Ovary (tissue), 9 donors: ENCODE data around the gene KDF1. TPM values are rescaled to one million over a fixed set of nuclear protein-coding genes. Genes with fewer than 3 reads are reported as not detected.

Source experiments
- DNase-seq, 5 donors: peaks; one replicate each; pipeline ENCODE4 v3.0.0-alpha.2; 2019 to 2020
- H3K27ac ChIP-seq, 2 donors: fragments of 200-600 bp; one replicate each; pipeline versions ENCODE4 v1.5.1 to v1.8.0; 2019 to 2022
- H3K27me3 ChIP-seq: fragments of 200-600 bp; one replicate; pipeline ENCODE4 v1.8.0; 2022
- H3K36me3 ChIP-seq: fragments of 200-600 bp; sonication (generic); one replicate; pipeline ENCODE4 v1.5.1; 2019
- H3K4me1 ChIP-seq: one replicate; pipeline ENCODE4 v1.8.1; 2013; ENCODE audit warnings: mild to moderate bottlenecking, moderate library complexity; ENCODE audit not compliant: insufficient read depth
- H3K4me3 ChIP-seq: fragments of 200-600 bp; sonication (generic); one replicate; pipeline ENCODE4 v1.5.1; 2017
- H3K9me3 ChIP-seq, 2 donors: fragments of 200-600 bp in 1 of 2; sonication (generic) in 1 of 2; one replicate each; pipeline versions ENCODE4 v1.5.1 to v1.8.1; 2013 to 2019; ENCODE audit warnings: mild to moderate bottlenecking in 1 of 2, moderate library complexity in 1 of 2
- CTCF ChIP-seq, 3 donors: fragments of 450-650 bp in 2 of 3; fragments of 200-600 bp in 1 of 3; IDR thresholded peaks; one replicate each; pipeline versions ENCODE4 v1.5.1 to v1.8.0; 2016 to 2022; ENCODE audit warnings: antibody characterized with exemption in 3 of 3, mild to moderate bottlenecking in 1 of 3
- EP300 ChIP-seq: sonication (generic); formaldehyde crosslinking; IDR thresholded peaks from one replicate; pipeline ENCODE4 v1.6.1; 2017; ENCODE audit warnings: antibody characterized with exemption
- POLR2A ChIP-seq: fragments of 450-650 bp; IDR thresholded peaks from one replicate; pipeline ENCODE4 v1.6.1; 2017; ENCODE audit warnings: antibody characterized with exemption, mild to moderate bottlenecking, moderate library complexity
- WGBS, 3 donors: extraction: QIAGEN DNeasy Blood & Tissue Kit in 1 of 3; methylation state at CpG; one replicate each; pipeline versions ENCODE4 v1.1.5 to v1.1.7; 2013 to 2017; 5-methylcytosine and 5-hydroxymethylcytosine counted together
- intact Hi-C, 4 donors: fragments of 100-400 bp; cut with DNase I; formaldehyde crosslinking; loops; one replicate each; pipeline versions ENCODE4 v1.11.0 to v1.15.1; 2022 to 2023
- polyA plus RNA-seq, 2 donors: library from polyadenylated mRNA; stranded (reverse); fragments of 200-250 nt in 1 of 2; fragments of 350-450 nt in 1 of 2; fragmentation: Illumina TruSeq in 1 of 2; extraction: RNeasy Lipid Tissue Mini Kit (QIAGEN cat#74804) in 1 of 2; gene quantifications; one replicate each; pipeline ENCODE4 v1.2.3, GENCODE V29; 2013 to 2014
- total RNA-seq, 7 donors: library from RNA; depleted of rRNA in 2 of 7; stranded (reverse); fragments of >200 nt in 2 of 7; fragmentation: NEBNext Ultra II Directional in 3 of 7; extraction: Animal tissue kit (Norgen Biotek cat#: 25700) in 3 of 7; gene quantifications; one replicate each; pipeline versions ENCODE4 v1.1.0 to v1.2.4, GENCODE V29; 2016 to 2023
- donor health status: DM: no; HTN: no; CAD: no; lungs with moderate emphysema.
- donor health status: DM: no; HTN: no; CAD: no.
- donor health status: Bipolar disorder and iron deficiency.
- donor health status: DM: yes; HTN: yes; CAD: no.
- donor health status: DM: no; HTN: no; CAD: no.
- donor health status: DM: yes; HTN: yes; CAD: no.

The KDF1 gene
- total and polyA plus RNA-seq, 9 donors: 0.08 to 11.0 (median 0.60) TPM; not detected in 4

GRCh38 chr1:26951821-26952497 is 8.3 kb downstream of the KDF1 start:
- Histone ChIP-seq H3K9me3 (no peaks in the 10 kb centered on the region), H3K27me3 (no peaks in the 10 kb centered on the region), H3K4me3 (no peak overlapping the region), H3K27ac (no peak overlapping the region), H3K36me3 (no peaks in the 10 kb centered on the region), H3K4me1 (peaks cover 2% of the 10 kb centered on the region)
- 73 to 79% (median 74%) methylated on average over 12 to 24 of the region's 24 CpGs for WGBS, 3 donors
- TF ChIP-seq EP300 (no peak), POLR2A (no peak)
- no peak for DNase-seq
- intact Hi-C loops: no loop called here

GRCh38 chr1:26951216-26951615 is 9.1 kb downstream of the KDF1 start:
- TF ChIP-seq EP300 (no peak), POLR2A (no peak), CTCF (IDR thresholded peaks at IDR 0.05) (no peak)
- Histone ChIP-seq H3K27ac (no peak overlapping the region), H3K9me3 (no peaks in the 10 kb centered on the region), H3K36me3 (no peaks in the 10 kb centered on the region), H3K4me1 (peaks cover 2% of the 10 kb centered on the region), H3K4me3 (no peak overlapping the region), H3K27me3 (no peaks in the 10 kb centered on the region)
- no peak for DNase-seq
- intact Hi-C loops: no loop called here
- WGBS, 3 donors: 93 to 96% (median 96%) methylated on average over 10 to 14 of the region's 14 CpGs

- intact Hi-C loops: no loop called here
- DNase-seq: no peak
- 25 to 38% (median 28%) methylated on average over 8 of the region's 8 CpGs for WGBS, 3 donors
- TF ChIP-seq POLR2A (no peak), EP300 (no peak), CTCF (IDR thresholded peaks at IDR 0.05) (no peak)
- no peaks in the 10 kb centered on the region for H3K36me3 ChIP-seq
- no peak overlapping the region for H3K27ac ChIP-seq
- no peak overlapping the region for H3K4me3 ChIP-seq
- no peaks in the 10 kb centered on the region for H3K27me3 ChIP-seq
- H3K4me1 ChIP-seq: peaks cover 2% of the 10 kb centered on the region
- no peaks in the 10 kb centered on the region for H3K9me3 ChIP-seq
These were observed 9.7 kb downstream of the KDF1 start for GRCh38 chr1:26950602-26951001.

DNA sequence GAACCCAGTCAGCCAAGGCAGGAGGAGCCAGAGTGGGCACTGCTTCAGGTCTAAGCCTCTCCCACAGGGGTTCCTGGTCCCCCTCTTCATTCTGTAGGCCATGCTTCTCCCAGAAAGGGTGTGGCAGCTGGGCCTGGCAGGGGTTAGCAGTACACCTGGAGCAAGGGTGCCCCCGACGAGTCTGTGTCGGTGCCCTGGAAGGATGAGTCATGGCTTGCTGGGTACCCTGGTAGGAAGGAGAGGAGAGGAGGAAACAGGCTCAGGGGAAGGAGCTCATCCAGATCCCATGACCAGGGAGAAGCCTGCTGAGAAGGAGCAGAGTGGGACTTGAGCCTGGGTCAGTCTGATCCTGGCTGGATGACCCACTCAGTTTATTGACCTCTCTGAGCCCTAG is 10.3 kb downstream of the KDF1 start:
- intact Hi-C loops: no loop called here

More for the DNA sequence above, 10.3 kb downstream of the KDF1 start:
- no peak for TF ChIP-seq POLR2A
- no peak for TF ChIP-seq EP300
- TF ChIP-seq CTCF (IDR thresholded peaks at IDR 0.05): no peak
- DNase-seq: no peak
- peaks cover 2% of the 10 kb centered on the region for H3K4me1 ChIP-seq
- no peaks in the 10 kb centered on the region for H3K27me3 ChIP-seq
- 62 to 75% (median 73%) methylated on average over 3 of the region's 3 CpGs for WGBS, 3 donors
- no peak overlapping the region for H3K27ac ChIP-seq
- H3K4me3 ChIP-seq: no peak overlapping the region
- no peaks in the 10 kb centered on the region for H3K36me3 ChIP-seq
- H3K9me3 ChIP-seq: no peaks in the 10 kb centered on the region
